ENCODE measurements around the gene ACIN1. TPM values are rescaled to one million over a fixed set of nuclear protein-coding genes. Genes with fewer than 3 reads are reported as not detected.
A peak's percentile ranks its signal among the peaks of the same experiment; 100 is the strongest.

ACIN1 gene
- total and polyA plus RNA-seq, 2 of the 13 experiments (the other 11 are each of a cell fraction or from before 2014, with no cell fraction given) = 165 to 183 TPM

- no peak for TF ChIP-seq ZNF629 (CRISPR knock-in tag; conservative IDR thresholded peaks at IDR 0.05)
- TF ChIP-seq ZSCAN25 (CRISPR knock-in tag; IDR thresholded peaks at IDR 0.05) = no peak
- TF ChIP-seq ZNF530 (CRISPR knock-in tag; IDR thresholded peaks at IDR 0.05; ENCODE audit: low read depth) = no peak
- no peak for TF ChIP-seq REST (IDR thresholded peaks at IDR 0.05; ENCODE audit: borderline replicate concordance in 1 of 2, low read depth in 1 of 2, low read length in 2 of 2)
- no peak for TF ChIP-seq ZNF275 (CRISPR knock-in tag; IDR thresholded peaks at IDR 0.05; ENCODE audit: borderline replicate concordance)
- peak; percentile 35; the same call in 1 of the 2 replicates for TF ChIP-seq ZNF710 (CRISPR knock-in tag; IDR thresholded peaks at IDR 0.05; ENCODE audit: borderline replicate concordance)
- TF ChIP-seq SETDB1 (CRISPR knock-in tag; IDR thresholded peaks at IDR 0.05; ENCODE audit: borderline replicate concordance) = no peak
- no peak for TF ChIP-seq TEF (CRISPR knock-in tag; IDR thresholded peaks at IDR 0.05)
- peak; percentile 68 for TF ChIP-seq ZNF205 (CRISPR knock-in tag; IDR thresholded peaks at IDR 0.05)
- TF ChIP-seq ZNF879 (CRISPR knock-in tag; IDR thresholded peaks at IDR 0.05) = no peak
- peak; percentile 47; the same call in 1 of the 2 replicates for TF ChIP-seq SOX5 (CRISPR knock-in tag; IDR thresholded peaks at IDR 0.05; ENCODE audit: borderline replicate concordance)
- TF ChIP-seq NONO (IDR thresholded peaks at IDR 0.05) = no peak
- peak; percentile 88 for TF ChIP-seq NONO (CRISPR knock-in tag; conservative IDR thresholded peaks at IDR 0.05)
- no peak for TF ChIP-seq FOXA1 (IDR thresholded peaks at IDR 0.05)
- TF ChIP-seq FOXA1 (CRISPR knock-in tag; IDR thresholded peaks at IDR 0.05) = no peak
- TF ChIP-seq DNMT3B (CRISPR knock-in tag; conservative IDR thresholded peaks at IDR 0.05) = no peak
- no peak; the same call in 1 of the 2 replicates for TF ChIP-seq ONECUT2 (CRISPR knock-in tag; IDR thresholded peaks at IDR 0.05)
- TF ChIP-seq ZBTB49 (CRISPR knock-in tag; IDR thresholded peaks at IDR 0.05; ENCODE audit: borderline replicate concordance) = no peak
- TF ChIP-seq NFATC3 (CRISPR knock-in tag; IDR thresholded peaks at IDR 0.05) = no peak
- TF ChIP-seq RORA (CRISPR knock-in tag; IDR thresholded peaks at IDR 0.05) = no peak
- peak; percentile 76 for TF ChIP-seq PRPF4 (IDR thresholded peaks at IDR 0.05; ENCODE audit: low read depth, low read length, poor library complexity, severe bottlenecking)
These were observed 26.0 kb downstream of the ACIN1 start (continued) for GRCh38 chr14:23068789-23069412.

All from HepG2 (cell line).